Keratinocyte (primary cell): Measurements from ENCODE around the gene ANKRD10. TPM values are rescaled to one million over a fixed set of nuclear protein-coding genes. Genes with fewer than 3 reads are reported as not detected.

Experiments
- DNase-seq: peaks from one replicate; pipeline ENCODE4 v3.0.0-alpha.2; 2011; ENCODE audit warnings: low read depth, missing footprints, low spot score
- FAIRE-seq: peaks from 2 replicates; lab custom pipeline; 2011; peaks lifted over from hg19 to GRCh38; lab: Jason Lieb, UNC
- H2AFZ ChIP-seq: 2 replicates; pipeline ENCODE4 v1.6.0; 2012; ENCODE audit warnings: low read length, control low read depth, inconsistent platforms; ENCODE audit not compliant: control insufficient read depth
- H3K27ac ChIP-seq: 2 replicates; pipeline ENCODE4 v1.5.1; 2011; ENCODE audit warnings: low read length; ENCODE audit not compliant: control insufficient read depth, insufficient read depth
- H3K27me3 ChIP-seq: 3 replicates; pipeline ENCODE4 v1.6.0; 2011; ENCODE audit warnings: low read length; ENCODE audit not compliant: control insufficient read depth, insufficient read depth; ENCODE audit errors: extremely low read depth
- H3K36me3 ChIP-seq, 2 experiments: 2 replicates in 1 of 2; 3 replicates in 1 of 2; pipeline ENCODE4 v1.5.1; 2011; ENCODE audit warnings: low read length in 2 of 2, mild to moderate bottlenecking in 1 of 2; ENCODE audit not compliant: control insufficient read depth in 2 of 2, insufficient read depth in 2 of 2; ENCODE audit errors: extremely low read depth in 1 of 2
- H3K4me1 ChIP-seq: 3 replicates; pipeline ENCODE4 v1.5.1; 2011; ENCODE audit warnings: low read length; ENCODE audit not compliant: control insufficient read depth, insufficient read depth; ENCODE audit errors: extremely low read depth
- H3K4me2 ChIP-seq: 3 replicates; pipeline ENCODE4 v1.6.0; 2011; ENCODE audit warnings: low read depth, low read length; ENCODE audit not compliant: control insufficient read depth, insufficient read depth; ENCODE audit errors: extremely low read depth
- H3K4me3 ChIP-seq, 3 experiments: fragments of 200-600 bp in 1 of 3; sonication (generic) in 1 of 3; 2 replicates in 2 of 3; 3 replicates in 1 of 3; pipeline ENCODE4 v1.5.1; 2011 to 2016; ENCODE audit warnings: low read length in 3 of 3, mild to moderate bottlenecking in 3 of 3, control low read depth in 2 of 3, inconsistent platforms in 1 of 3, low read depth in 1 of 3, mixed read lengths in 1 of 3, mixed run types in 1 of 3, moderate library complexity in 1 of 3; ENCODE audit not compliant: control insufficient read depth in 2 of 3, insufficient read depth in 2 of 3; ENCODE audit errors: extremely low read depth in 1 of 3
- H3K79me2 ChIP-seq: 2 replicates; pipeline ENCODE4 v1.6.0; 2012; ENCODE audit warnings: low read length; ENCODE audit not compliant: control insufficient read depth, insufficient read depth
- H3K9ac ChIP-seq: 3 replicates; pipeline ENCODE4 v1.6.0; 2011; ENCODE audit warnings: low read length; ENCODE audit not compliant: control insufficient read depth, insufficient read depth; ENCODE audit errors: extremely low read depth
- H3K9me1 ChIP-seq: 3 replicates; pipeline ENCODE4 v1.6.0; 2011; ENCODE audit warnings: low read length; ENCODE audit not compliant: control insufficient read depth, insufficient read depth; ENCODE audit errors: extremely low read depth
- H3K9me3 ChIP-seq: 2 replicates; pipeline ENCODE4 v1.5.1; 2012; ENCODE audit warnings: low read depth, low read length; ENCODE audit not compliant: control insufficient read depth
- H4K20me1 ChIP-seq: 3 replicates; pipeline ENCODE4 v1.6.0; 2011; ENCODE audit warnings: low read length; ENCODE audit not compliant: control insufficient read depth, insufficient read depth; ENCODE audit errors: extremely low read depth
- EZH2 ChIP-seq: IDR thresholded peaks from one replicate; pipeline ENCODE4 v1.6.1; 2012; ENCODE audit warnings: inconsistent platforms, mild to moderate bottlenecking, low read length, moderate library complexity
- dilution Hi-C: fragments of 300-500 bp; cut with MboI; formaldehyde crosslinking; loops from one replicate; pipeline ENCODE4 v1.7.0; 2020; ENCODE audit warnings: low sequenced_read_pairs; ENCODE audit not compliant: extremely low pct_ligation_motif_present
- polyA plus RNA-seq, 5 experiments: library from polyadenylated mRNA; depleted of rRNA in 3 of 5; stranded (reverse) in 3 of 5; stranded (forward) in 1 of 5; unstranded in 1 of 5; fragments of >200 nt; gene quantifications; 1 replicate in 1 of 5; 2 replicates in 3 of 5; 3 replicates in 1 of 5; pipeline versions ENCODE4 v1.2.1 to v1.2.3, GENCODE V29; 2011 to 2012; ENCODE audit warnings: missing spikeins in 2 of 5, low read depth in 1 of 5, low replicate concordance in 1 of 5
- TF ChIP-seq, protein P1 (sequence below), 3 experiments: IDR thresholded peaks in 1 of 3; conservative IDR thresholded peaks in 1 of 3; optimal IDR thresholded peaks in 1 of 3; 2 replicates in 2 of 3; 3 replicates in 1 of 3; pipeline versions ENCODE3 to v1.5.1; 2011; ENCODE audit warnings: low read length in 3 of 3, mild to moderate bottlenecking in 3 of 3, moderate library complexity in 2 of 3, control low read depth in 1 of 3, inconsistent platforms in 1 of 3; ENCODE audit not compliant: insufficient read depth in 2 of 3; ENCODE audit errors: extremely low read depth in 1 of 3

ANKRD10 gene
- polyA plus RNA-seq, 1 donor (not counting 4 experiments of a cell fraction or from before 2014, with no cell fraction given), result 58.1 TPM

DNA sequence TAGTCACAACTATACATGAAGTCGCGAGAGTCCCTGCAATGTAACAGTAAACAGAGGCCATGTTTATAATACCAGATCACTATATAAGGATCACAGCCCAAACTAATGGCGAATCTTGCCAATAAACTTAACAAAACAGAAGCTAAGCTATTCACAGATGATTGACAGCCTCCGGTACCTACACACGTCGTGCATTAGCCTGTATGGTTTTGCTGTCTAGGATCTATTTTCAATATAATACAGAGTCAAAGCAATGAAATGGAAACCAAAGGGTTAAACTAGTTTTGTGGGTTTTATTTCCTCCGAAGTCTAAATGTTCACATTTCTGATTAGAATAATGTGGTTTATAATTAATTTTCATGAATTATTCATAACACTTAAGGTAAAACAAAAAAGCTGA, 10.1 kb downstream of the ANKRD10 start:
- H2AFZ ChIP-seq, result no peak overlapping the region
- dilution Hi-C loops, result no loop called here
- peaks cover 50% of the 10 kb centered on the region for H3K79me2 ChIP-seq
- no peak overlapping the region for H3K27ac ChIP-seq
- H3K9me3 ChIP-seq, result no peaks in the 10 kb centered on the region
- no peak for FAIRE-seq
- no peak overlapping the region for H3K9ac ChIP-seq
- no peak overlapping the region for H3K4me3 ChIP-seq
- H3K36me3 ChIP-seq, result peaks cover 3 to 29% of the 10 kb centered on the region in 2 experiments
- TF ChIP-seq EZH2, result no peak
- TF ChIP-seq, protein P1, sequence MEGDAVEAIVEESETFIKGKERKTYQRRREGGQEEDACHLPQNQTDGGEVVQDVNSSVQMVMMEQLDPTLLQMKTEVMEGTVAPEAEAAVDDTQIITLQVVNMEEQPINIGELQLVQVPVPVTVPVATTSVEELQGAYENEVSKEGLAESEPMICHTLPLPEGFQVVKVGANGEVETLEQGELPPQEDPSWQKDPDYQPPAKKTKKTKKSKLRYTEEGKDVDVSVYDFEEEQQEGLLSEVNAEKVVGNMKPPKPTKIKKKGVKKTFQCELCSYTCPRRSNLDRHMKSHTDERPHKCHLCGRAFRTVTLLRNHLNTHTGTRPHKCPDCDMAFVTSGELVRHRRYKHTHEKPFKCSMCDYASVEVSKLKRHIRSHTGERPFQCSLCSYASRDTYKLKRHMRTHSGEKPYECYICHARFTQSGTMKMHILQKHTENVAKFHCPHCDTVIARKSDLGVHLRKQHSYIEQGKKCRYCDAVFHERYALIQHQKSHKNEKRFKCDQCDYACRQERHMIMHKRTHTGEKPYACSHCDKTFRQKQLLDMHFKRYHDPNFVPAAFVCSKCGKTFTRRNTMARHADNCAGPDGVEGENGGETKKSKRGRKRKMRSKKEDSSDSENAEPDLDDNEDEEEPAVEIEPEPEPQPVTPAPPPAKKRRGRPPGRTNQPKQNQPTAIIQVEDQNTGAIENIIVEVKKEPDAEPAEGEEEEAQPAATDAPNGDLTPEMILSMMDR (optimal IDR thresholded peaks at IDR 0.05 in 1 of 3, IDR thresholded peaks at IDR 0.05 in 1 of 3, conservative IDR thresholded peaks at IDR 0.05 in 1 of 3; ENCODE audit: extremely low read depth in 1 of 3, insufficient read depth in 2 of 3, low read length in 3 of 3), result no peak
- H4K20me1 ChIP-seq, result no peaks in the 10 kb centered on the region
- no peak overlapping the region for H3K4me2 ChIP-seq
- no peaks in the 10 kb centered on the region for H3K27me3 ChIP-seq
- DNase-seq, result no peak
- no peaks in the 10 kb centered on the region for H3K9me1 ChIP-seq
- peaks cover 30% of the 10 kb centered on the region for H3K4me1 ChIP-seq

DNA sequence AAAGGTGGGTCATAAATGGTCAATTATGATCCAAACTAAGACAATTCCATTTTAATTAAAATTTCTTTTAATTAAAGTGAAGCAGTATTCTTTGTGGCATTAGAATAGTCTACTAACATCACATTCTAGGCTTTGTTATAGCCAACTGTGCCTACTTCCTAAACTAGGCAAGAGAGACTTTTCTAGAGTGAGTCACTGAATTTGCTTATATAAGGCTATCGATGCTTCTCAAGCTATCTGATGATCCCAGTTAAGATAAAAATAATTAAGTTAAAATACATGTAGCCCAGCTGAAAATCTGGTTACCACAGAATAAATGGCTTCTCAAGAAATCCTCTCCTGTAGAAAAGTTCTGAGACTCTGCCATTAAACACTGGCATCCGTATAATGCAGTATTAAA, 12.5 kb downstream of the ANKRD10 start:
- no peak overlapping the region for H3K4me3 ChIP-seq
- H3K27ac ChIP-seq, result no peak overlapping the region
- no peaks in the 10 kb centered on the region for H3K9me3 ChIP-seq
- no peaks in the 10 kb centered on the region for H3K9me1 ChIP-seq
- TF ChIP-seq, protein P1 (optimal IDR thresholded peaks at IDR 0.05 in 1 of 3, IDR thresholded peaks at IDR 0.05 in 1 of 3, conservative IDR thresholded peaks at IDR 0.05 in 1 of 3; ENCODE audit: extremely low read depth in 1 of 3, insufficient read depth in 2 of 3, low read length in 3 of 3), result no peak
- TF ChIP-seq EZH2, result no peak
- dilution Hi-C loops, result no loop called here
- H3K9ac ChIP-seq, result no peak overlapping the region
- FAIRE-seq (no peak), DNase-seq (no peak)
- H3K4me1 ChIP-seq, result peaks cover 7% of the 10 kb centered on the region
- no peak overlapping the region for H2AFZ ChIP-seq
- no peaks in the 10 kb centered on the region for H3K27me3 ChIP-seq
- peaks cover 40% of the 10 kb centered on the region for H3K79me2 ChIP-seq
- no peaks in the 10 kb centered on the region for H4K20me1 ChIP-seq
- no peak overlapping the region for H3K4me2 ChIP-seq
- H3K36me3 ChIP-seq, result peaks cover 3 to 24% of the 10 kb centered on the region in 2 experiments
